HepG2 (cell line): ENCODE data around the gene MRE11. TPM values are rescaled to one million over a fixed set of nuclear protein-coding genes. Genes with fewer than 3 reads are reported as not detected.

Experiments used
- ATAC-seq: fragments of 200-7000 bp; cut with Tn5 transposase; 3 replicates; pipeline ENCODE4 v1.9.1; 2020; ENCODE audit warnings: mild to moderate bottlenecking, moderate library complexity
- BruUV-seq: library from RNA; stranded (reverse); fragments of 400-500 nt; replicated peaks from 2 replicates; lab custom pipeline; 2021; lab: Mats Ljungman, UMichigan
- CTCF ChIA-PET: fragments of 300-600 bp; formaldehyde crosslinking; extraction: SDS; loops from one replicate; lab custom pipeline; 2021; ENCODE audit warnings: low total read pairs, inconsistent platforms, low intra/inter-chr PET ratio; lab: Yijun Ruan, JAX
- POLR2A ChIA-PET: fragments of 350-600 bp; sonication (Branson Sonifier 250); formaldehyde crosslinking; loops from one replicate; lab custom pipeline; 2020; ENCODE audit warnings: antibody characterized with exemption, inconsistent platforms; lab: Yijun Ruan, JAX
- DNase-seq: peaks from one replicate; pipeline ENCODE4 v3.0.0-alpha.2; 2015; ENCODE audit warnings: low spot score
- FAIRE-seq: peaks from 3 replicates; lab custom pipeline; 2011; peaks lifted over from hg19 to GRCh38; lab: Jason Lieb, UNC
- H2AFZ ChIP-seq: one replicate; pipeline ENCODE4 v1.6.1; 2011; ENCODE audit warnings: low read length, inconsistent platforms
- H3K27ac ChIP-seq: fragments of 300-600 bp; 3 replicates; pipeline ENCODE4 v1.8.0; 2011; ENCODE audit warnings: mixed run types, mild to moderate bottlenecking, mixed read lengths, low read length, inconsistent platforms; ENCODE audit not compliant: insufficient read depth; ENCODE audit errors: extremely low read length
- H3K27me3 ChIP-seq, 2 experiments: fragments of 200-600 bp in 1 of 2; 2 replicates in 1 of 2; 3 replicates in 1 of 2; pipeline versions ENCODE4 v1.6.0 to v1.8.0; 2011; ENCODE audit warnings: low read length in 2 of 2, mild to moderate bottlenecking in 2 of 2, moderate library complexity in 2 of 2, inconsistent platforms in 1 of 2; ENCODE audit not compliant: insufficient read depth in 2 of 2, control insufficient read depth in 1 of 2
- H3K36me3 ChIP-seq, 2 experiments: fragments of 200-600 bp in 1 of 2; replicated peaks in 1 of 2; 2 replicates in 1 of 2; 3 replicates in 1 of 2; pipeline versions ENCODE4 v1.5.1 to v1.8.0; 2011; ENCODE audit warnings: low read length in 2 of 2, inconsistent platforms in 1 of 2; ENCODE audit not compliant: insufficient read depth in 2 of 2, control insufficient read depth in 1 of 2
- H3K4me1 ChIP-seq: 2 replicates; pipeline ENCODE4 v1.5.1; 2012; ENCODE audit warnings: low read length, inconsistent platforms; ENCODE audit not compliant: insufficient read depth
- H3K4me2 ChIP-seq: 2 replicates; pipeline ENCODE4 v1.6.0; 2011; ENCODE audit warnings: low read depth, low read length, inconsistent platforms
- H3K4me3 ChIP-seq, 3 experiments: fragments of 200-600 bp in 1 of 3; sonication (generic), shearing (Covaris generic) in 1 of 3; replicated peaks in 1 of 3; 2 replicates each; pipeline ENCODE4 v1.5.1; 2011 to 2016; ENCODE audit warnings: low read length in 3 of 3, inconsistent platforms in 2 of 3, low read depth in 2 of 3, mild to moderate bottlenecking in 2 of 3, control low read depth in 1 of 3, mixed read lengths in 1 of 3; ENCODE audit not compliant: insufficient read depth in 1 of 3
- H3K79me2 ChIP-seq: one replicate; pipeline ENCODE4 v1.6.1; 2011; ENCODE audit warnings: low read length, inconsistent platforms; ENCODE audit not compliant: insufficient read depth
- H3K9ac ChIP-seq: 2 replicates; pipeline ENCODE4 v1.6.0; 2011; ENCODE audit warnings: mild to moderate bottlenecking, low read depth, low read length, inconsistent platforms; ENCODE audit not compliant: insufficient read depth
- H3K9me3 ChIP-seq: 2 replicates; pipeline ENCODE4 v1.5.1; 2012; ENCODE audit warnings: mild to moderate bottlenecking, low read length
- H4K20me1 ChIP-seq: 2 replicates; pipeline ENCODE4 v1.6.0; 2011; ENCODE audit warnings: inconsistent platforms, mild to moderate bottlenecking, low read length, moderate library complexity; ENCODE audit not compliant: insufficient read depth
- ELF4 ChIP-seq: sonication (generic); formaldehyde crosslinking; IDR thresholded peaks from 2 replicates; pipeline ENCODE4 v1.5.0; 2020; ENCODE audit warnings: missing genetic modification reagents, mild to moderate bottlenecking, moderate library complexity, borderline replicate concordance
- FOXP1 ChIP-seq, 2 experiments: fragments of 450-650 bp in 1 of 2; IDR thresholded peaks; 2 replicates each; pipeline ENCODE4 v1.6.1; 2017 to 2018; ENCODE audit warnings: antibody characterized with exemption in 1 of 2
- MBNL3 ChIP-seq: fragments of 250-450 bp; sonication (Bioruptor Pico); conservative IDR thresholded peaks from 2 replicates; pipeline ENCODE4 v1.8.0; 2022; ENCODE audit warnings: mild to moderate bottlenecking, inconsistent platforms
- MTF2 ChIP-seq: sonication (generic); formaldehyde crosslinking; IDR thresholded peaks from 2 replicates; pipeline ENCODE4 v1.5.0; 2020; ENCODE audit warnings: missing genetic modification reagents, borderline replicate concordance
- RORA ChIP-seq: sonication (generic); formaldehyde crosslinking; IDR thresholded peaks from 2 replicates; pipeline ENCODE4 v1.5.0; 2020; ENCODE audit warnings: mild to moderate bottlenecking, missing genetic modification reagents, moderate library complexity
- SMAD9 ChIP-seq: sonication (generic); formaldehyde crosslinking; IDR thresholded peaks from 2 replicates; pipeline ENCODE4 v1.5.1; 2020; ENCODE audit warnings: mild to moderate bottlenecking, missing genetic modification reagents
- SOX13 ChIP-seq, 3 experiments: fragments of 450-650 bp in 1 of 3; sonication (generic) in 1 of 3; formaldehyde crosslinking in 1 of 3; IDR thresholded peaks in 2 of 3; conservative IDR thresholded peaks in 1 of 3; 2 replicates each; pipeline versions ENCODE4 v1.5.0 to v1.6.1; 2016 to 2020; ENCODE audit warnings: antibody characterized with exemption in 1 of 3, mild to moderate bottlenecking in 1 of 3, missing compliant biosample characterization in 1 of 3, missing genetic modification reagents in 1 of 3, moderate library complexity in 1 of 3
- SOX6 ChIP-seq, 2 experiments: fragments of 450-650 bp in 1 of 2; sonication (generic) in 1 of 2; formaldehyde crosslinking in 1 of 2; IDR thresholded peaks; 2 replicates each; pipeline versions ENCODE4 v1.4.0 to v1.6.1; 2017 to 2020; ENCODE audit warnings: antibody characterized with exemption in 1 of 2, mild to moderate bottlenecking in 1 of 2, missing genetic modification reagents in 1 of 2
- YEATS4 ChIP-seq: sonication (generic); formaldehyde crosslinking; IDR thresholded peaks from 2 replicates; pipeline ENCODE4 v1.4.0; 2020; ENCODE audit warnings: missing genetic modification reagents, borderline replicate concordance
- ZNF160 ChIP-seq: sonication (generic); formaldehyde crosslinking; IDR thresholded peaks from 2 replicates; pipeline ENCODE4 v1.8.0; 2022; ENCODE audit warnings: mild to moderate bottlenecking, inconsistent platforms, missing genetic modification reagents
- ZNF33B ChIP-seq: sonication (generic); formaldehyde crosslinking; IDR thresholded peaks from 2 replicates; pipeline ENCODE4 v1.5.1; 2020; ENCODE audit warnings: mild to moderate bottlenecking, missing genetic modification reagents
- WGBS: methylation state at CpG from one replicate; pipeline ENCODE4 v1.1.6; 2017; ENCODE audit warnings: low lambda C conversion rate; 5-methylcytosine and 5-hydroxymethylcytosine counted together
- in situ Hi-C: cut with HindIII; loops from 2 replicates; pipeline ENCODE4 v1.10.0; 2017; ENCODE audit warnings: low pct_unique_long_range_greater_than_20kb; ENCODE audit not compliant: extremely low pct_ligation_motif_present
- intact Hi-C: fragments of 100-400 bp; cut with micrococcal nuclease; formaldehyde crosslinking; loops from one replicate; pipeline ENCODE4 v1.10.0; 2022; ENCODE audit not compliant: unreplicated experiment
- polyA plus RNA-seq, 8 experiments: library from polyadenylated mRNA; depleted of rRNA in 3 of 8; stranded (reverse) in 7 of 8; unstranded in 1 of 8; fragments of >200 nt; fragmentation: Illumina TruSeq in 4 of 8; extraction: Trizol in 4 of 8; gene quantifications; 2 replicates each; pipeline versions ENCODE4 v1.2.1 to v1.2.3, GENCODE V29; 2011 to 2016; ENCODE audit warnings: low read depth in 4 of 8, missing spikeins in 1 of 8, mixed read lengths in 1 of 8; ENCODE audit not compliant: insufficient read depth in 1 of 8
- total RNA-seq, 5 experiments: library from RNA; depleted of rRNA; stranded (reverse); fragments of >200 nt; fragmentation: Illumina TruSeq; extraction: Trizol; gene quantifications; 2 replicates each; pipeline ENCODE4 v1.2.3, GENCODE V29; 2016; ENCODE audit warnings: low read depth in 1 of 5
- TF ChIP-seq, protein P1 (sequence below): sonication (generic); formaldehyde crosslinking; IDR thresholded peaks from 2 replicates; pipeline ENCODE4 v1.5.0; 2020; ENCODE audit warnings: mild to moderate bottlenecking, missing genetic modification reagents, borderline replicate concordance
- TF ChIP-seq, protein P2 (sequence below): IDR thresholded peaks from 2 replicates; pipeline ENCODE4 v1.6.1; 2016
- TF ChIP-seq, protein P3 (sequence below): sonication (generic); formaldehyde crosslinking; IDR thresholded peaks from 2 replicates; pipeline ENCODE4 v1.8.0; 2022; ENCODE audit warnings: mild to moderate bottlenecking, missing genetic modification reagents, borderline replicate concordance

The MRE11 gene
- total and polyA plus RNA-seq, 2 of the 13 experiments (the other 11 are each of a cell fraction or from before 2014, with no cell fraction given): 7.2 to 37.3 TPM

DNA sequence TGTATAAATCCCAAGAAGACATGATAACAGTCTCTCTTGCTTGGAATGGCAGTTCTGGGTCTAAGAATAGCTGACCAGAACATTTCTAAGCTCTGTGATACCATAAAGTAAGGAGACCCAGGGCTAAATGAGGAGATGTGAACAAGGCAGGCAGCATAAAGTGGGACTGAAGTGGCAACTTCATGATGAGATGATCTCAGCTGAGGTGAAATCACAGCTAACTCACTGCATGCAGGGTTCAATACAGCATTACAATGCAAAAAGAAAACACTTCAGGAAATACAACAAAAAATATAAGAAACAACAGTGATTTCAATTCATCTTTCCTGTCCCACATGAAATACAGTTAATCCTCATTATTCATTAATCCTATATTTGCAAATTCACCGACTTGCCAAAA, 44.6 kb downstream of the MRE11 start:
- ChIA-PET CTCF (no interaction called here), POLR2A (no interaction called here)
- H3K36me3 ChIP-seq: peaks cover 4 to 18% of the 10 kb centered on the region in 2 experiments; a peak in 3 of 5 replicates
- no peaks in the 10 kb centered on the region for H3K79me2 ChIP-seq
- no peak overlapping the region for H3K9ac ChIP-seq
- TF ChIP-seq SOX13 (IDR thresholded peaks at IDR 0.05) (no peak), SOX13 (CRISPR knock-in tag; conservative IDR thresholded peaks at IDR 0.05 in 1 of 2, IDR thresholded peaks at IDR 0.05 in 1 of 2) (no peak), SOX6 (IDR thresholded peaks at IDR 0.05) (no peak), SOX6 (CRISPR knock-in tag; IDR thresholded peaks at IDR 0.05) (no peak), FOXP1 (IDR thresholded peaks at IDR 0.05) (no peak), FOXP1 (CRISPR knock-in tag; IDR thresholded peaks at IDR 0.05) (no peak), SMAD9 (CRISPR knock-in tag) (no peak), RORA (CRISPR knock-in tag) (no peak), MTF2 (CRISPR knock-in tag) (no peak), ZNF33B (CRISPR knock-in tag) (no peak), ZNF160 (no peak), YEATS4 (CRISPR knock-in tag) (no peak), ELF4 (no peak), MBNL3 (CRISPR knock-in tag) (no peak)
- TF ChIP-seq, protein P1, sequence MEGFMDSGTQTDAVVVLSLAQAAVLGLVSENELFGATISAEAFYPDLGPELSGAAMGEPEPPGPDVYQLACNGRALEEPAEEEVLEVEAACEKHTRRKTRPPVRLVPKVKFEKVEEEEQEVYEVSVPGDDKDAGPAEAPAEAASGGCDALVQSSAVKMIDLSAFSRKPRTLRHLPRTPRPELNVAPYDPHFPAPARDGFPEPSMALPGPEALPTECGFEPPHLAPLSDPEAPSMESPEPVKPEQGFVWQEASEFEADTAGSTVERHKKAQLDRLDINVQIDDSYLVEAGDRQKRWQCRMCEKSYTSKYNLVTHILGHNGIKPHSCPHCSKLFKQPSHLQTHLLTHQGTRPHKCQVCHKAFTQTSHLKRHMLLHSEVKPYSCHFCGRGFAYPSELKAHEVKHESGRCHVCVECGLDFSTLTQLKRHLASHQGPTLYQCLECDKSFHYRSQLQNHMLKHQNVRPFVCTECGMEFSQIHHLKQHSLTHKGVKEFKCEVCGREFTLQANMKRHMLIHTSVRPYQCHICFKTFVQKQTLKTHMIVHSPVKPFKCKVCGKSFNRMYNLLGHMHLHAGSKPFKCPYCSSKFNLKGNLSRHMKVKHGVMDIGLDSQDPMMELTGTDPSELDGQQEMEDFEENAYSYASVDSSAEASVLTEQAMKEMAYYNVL: no peak
- TF ChIP-seq, protein P2, sequence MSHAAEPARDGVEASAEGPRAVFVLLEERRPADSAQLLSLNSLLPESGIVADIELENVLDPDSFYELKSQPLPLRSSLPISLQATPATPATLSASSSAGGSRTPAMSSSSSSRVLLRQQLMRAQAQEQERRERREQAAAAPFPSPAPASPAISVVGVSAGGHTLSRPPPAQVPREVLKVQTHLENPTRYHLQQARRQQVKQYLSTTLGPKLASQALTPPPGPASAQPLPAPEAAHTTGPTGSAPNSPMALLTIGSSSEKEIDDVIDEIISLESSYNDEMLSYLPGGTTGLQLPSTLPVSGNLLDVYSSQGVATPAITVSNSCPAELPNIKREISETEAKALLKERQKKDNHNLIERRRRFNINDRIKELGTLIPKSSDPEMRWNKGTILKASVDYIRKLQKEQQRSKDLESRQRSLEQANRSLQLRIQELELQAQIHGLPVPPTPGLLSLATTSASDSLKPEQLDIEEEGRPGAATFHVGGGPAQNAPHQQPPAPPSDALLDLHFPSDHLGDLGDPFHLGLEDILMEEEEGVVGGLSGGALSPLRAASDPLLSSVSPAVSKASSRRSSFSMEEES: no peak
- TF ChIP-seq, protein P3, sequence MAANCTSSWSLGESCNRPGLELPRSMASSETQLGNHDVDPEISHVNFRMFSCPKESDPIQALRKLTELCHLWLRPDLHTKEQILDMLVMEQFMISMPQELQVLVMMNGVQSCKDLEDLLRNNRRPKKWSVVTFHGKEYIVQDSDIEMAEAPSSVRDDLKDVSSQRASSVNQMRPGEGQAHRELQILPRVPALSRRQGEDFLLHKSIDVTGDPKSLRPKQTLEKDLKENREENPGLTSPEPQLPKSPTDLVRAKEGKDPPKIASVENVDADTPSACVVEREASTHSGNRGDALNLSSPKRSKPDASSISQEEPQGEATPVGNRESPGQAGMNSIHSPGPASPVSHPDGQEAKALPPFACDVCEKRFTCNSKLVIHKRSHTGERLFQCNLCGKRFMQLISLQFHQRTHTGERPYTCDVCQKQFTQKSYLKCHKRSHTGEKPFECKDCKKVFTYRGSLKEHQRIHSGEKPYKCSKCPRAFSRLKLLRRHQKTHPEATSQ (CRISPR knock-in tag): no peak
- BruUV-seq: no TSS peak
- no peak for ATAC-seq
- H3K9me3 ChIP-seq: no peaks in the 10 kb centered on the region
- H4K20me1 ChIP-seq: no peaks in the 10 kb centered on the region
- H3K4me2 ChIP-seq: no peak overlapping the region
- H3K4me1 ChIP-seq: no peaks in the 10 kb centered on the region
- DNase-seq: no peak
- no peak overlapping the region for H3K4me3 ChIP-seq
- intact Hi-C loops: no loop called here
- no peak overlapping the region for H2AFZ ChIP-seq
- FAIRE-seq: no peak
- in situ Hi-C loops: no loop called here
- 71% methylated on average over 1 of the region's 1 CpG for WGBS
- no peaks in the 10 kb centered on the region for H3K27me3 ChIP-seq
- H3K27ac ChIP-seq: no peak overlapping the region
